Mesenchymal stem cell (in vitro differentiated cells and primary cell): ENCODE data around the gene HOXC4.
A peak's percentile ranks its signal among the peaks of the same experiment; 100 is the strongest.

Experiments used
- DNase-seq: peaks from one replicate; pipeline ENCODE4 v3.0.0-alpha.2; 2013
- H2AFZ ChIP-seq: one replicate; pipeline ENCODE4 v1.6.1; 2013; ENCODE audit warnings: low read depth, mild to moderate bottlenecking, control low read depth, inconsistent platforms, low read length, moderate library complexity
- H2AK5ac ChIP-seq: 2 replicates; pipeline ENCODE4 v1.6.1; 2013; ENCODE audit warnings: low read length, moderate library complexity, mild to moderate bottlenecking, inconsistent platforms; ENCODE audit not compliant: severe bottlenecking
- H2BK120ac ChIP-seq: one replicate; pipeline ENCODE4 v1.6.1; 2013; ENCODE audit warnings: low read depth, mild to moderate bottlenecking, inconsistent platforms, low read length, moderate library complexity
- H2BK12ac ChIP-seq, 2 experiments: one replicate each; pipeline ENCODE4 v1.6.1; 2013; ENCODE audit warnings: inconsistent platforms in 2 of 2, low read length in 2 of 2, mild to moderate bottlenecking in 2 of 2, moderate library complexity in 2 of 2, control low read depth in 1 of 2
- H2BK15ac ChIP-seq: one replicate; pipeline ENCODE4 v1.6.1; 2013; ENCODE audit warnings: mild to moderate bottlenecking, low read depth, inconsistent platforms; ENCODE audit not compliant: poor library complexity, severe bottlenecking
- H2BK5ac ChIP-seq: 2 replicates; pipeline ENCODE4 v1.6.1; 2013; ENCODE audit warnings: low read depth, mild to moderate bottlenecking, low read length, control low read depth, inconsistent platforms; ENCODE audit not compliant: poor library complexity, severe bottlenecking
- H3K14ac ChIP-seq, 2 experiments: one replicate each; pipeline ENCODE4 v1.6.1; 2013; ENCODE audit warnings: inconsistent platforms in 2 of 2, low read length in 2 of 2, control low read depth in 1 of 2, mild to moderate bottlenecking in 1 of 2, moderate library complexity in 1 of 2
- H3K18ac ChIP-seq, 2 experiments: one replicate each; pipeline ENCODE4 v1.6.1; 2013; ENCODE audit warnings: inconsistent platforms in 2 of 2, low read length in 2 of 2, control low read depth in 1 of 2, low read depth in 1 of 2, mild to moderate bottlenecking in 1 of 2
- H3K23ac ChIP-seq, 2 experiments: one replicate each; pipeline ENCODE4 v1.6.1; 2013; ENCODE audit warnings: inconsistent platforms in 2 of 2, low read length in 2 of 2, mild to moderate bottlenecking in 2 of 2, moderate library complexity in 2 of 2, control low read depth in 1 of 2
- H3K27ac ChIP-seq: 2 replicates; pipeline ENCODE4 v1.5.1; 2013; ENCODE audit warnings: mild to moderate bottlenecking, moderate library complexity, low read length, control low read depth, inconsistent platforms; ENCODE audit not compliant: poor library complexity, severe bottlenecking
- H3K27me3 ChIP-seq, 2 experiments: 2 replicates each; pipeline versions ENCODE4 v1.6.1 to v1.7.0; 2013; ENCODE audit warnings: low read length in 2 of 2, mild to moderate bottlenecking in 2 of 2, moderate library complexity in 2 of 2, control low read depth in 1 of 2, inconsistent platforms in 1 of 2; ENCODE audit not compliant: control insufficient read depth in 1 of 2, insufficient read depth in 1 of 2
- H3K36me3 ChIP-seq, 2 experiments: 2 replicates each; pipeline versions ENCODE4 v1.6.1 to v1.7.0; 2013; ENCODE audit warnings: low read length in 2 of 2, control low read depth in 1 of 2, inconsistent platforms in 1 of 2, low read depth in 1 of 2, mild to moderate bottlenecking in 1 of 2; ENCODE audit not compliant: insufficient read depth in 2 of 2, control insufficient read depth in 1 of 2
- H3K4ac ChIP-seq, 2 experiments: one replicate each; pipeline ENCODE4 v1.6.1; 2013; ENCODE audit warnings: inconsistent platforms in 2 of 2, low read length in 2 of 2, mild to moderate bottlenecking in 2 of 2, moderate library complexity in 2 of 2, control low read depth in 1 of 2, low read depth in 1 of 2
- H3K4me1 ChIP-seq: 2 replicates; pipeline ENCODE4 v1.6.1; 2013; ENCODE audit warnings: low read depth, low read length, control low read depth; ENCODE audit not compliant: control insufficient read depth, insufficient read depth
- H3K4me2 ChIP-seq: 2 replicates; pipeline ENCODE4 v1.6.1; 2013; ENCODE audit warnings: low read length, mild to moderate bottlenecking, inconsistent platforms; ENCODE audit not compliant: poor library complexity, severe bottlenecking
- H3K4me3 ChIP-seq, 2 experiments: 2 replicates each; pipeline versions ENCODE4 v1.5.1 to v1.7.0; 2013; ENCODE audit warnings: low read length in 2 of 2, mild to moderate bottlenecking in 2 of 2, control low read depth in 1 of 2, low read depth in 1 of 2; ENCODE audit not compliant: insufficient read depth in 1 of 2
- H3K79me1 ChIP-seq: replicated peaks from 2 replicates; pipeline ENCODE4 v1.6.1; 2013; ENCODE audit warnings: mild to moderate bottlenecking, control low read depth, low read length, inconsistent platforms; ENCODE audit not compliant: poor library complexity, severe bottlenecking
- H3K9ac ChIP-seq: 2 replicates; pipeline ENCODE4 v1.7.0; 2013; ENCODE audit warnings: mild to moderate bottlenecking, low read length, moderate library complexity
- H3K9me3 ChIP-seq: 2 replicates; pipeline ENCODE4 v1.7.0; 2013; ENCODE audit warnings: mild to moderate bottlenecking, low read length; ENCODE audit not compliant: control insufficient read depth
- H4K8ac ChIP-seq: one replicate; pipeline ENCODE4 v1.6.1; 2013; ENCODE audit warnings: inconsistent platforms, mild to moderate bottlenecking, low read length, moderate library complexity
- H4K91ac ChIP-seq: one replicate; pipeline ENCODE4 v1.6.1; 2013; ENCODE audit warnings: mild to moderate bottlenecking, low read length, inconsistent platforms
- WGBS: methylation state at CpG from one replicate; pipeline ENCODE4 v1.1.7; 2013; ENCODE audit warnings: mixed read lengths; 5-methylcytosine and 5-hydroxymethylcytosine counted together

The HOXC4 gene

DNA sequence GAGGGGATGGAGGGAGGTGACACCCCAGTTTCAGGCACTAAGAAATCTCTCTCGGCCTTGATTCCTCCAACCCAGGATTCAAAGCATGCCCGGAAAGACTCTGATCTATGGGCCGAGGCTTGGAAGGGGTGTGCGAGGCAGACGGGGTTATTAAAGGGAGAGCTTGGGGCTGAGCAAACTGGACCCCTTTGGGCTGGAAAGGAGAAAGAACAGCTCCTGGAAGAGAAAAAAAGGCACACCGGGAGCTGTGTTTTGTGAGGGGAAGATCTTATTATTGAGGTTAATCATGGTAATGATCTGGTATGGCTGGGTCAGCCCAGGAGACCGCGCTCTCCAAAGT, 5.7 kb upstream of the HOXC4 start:
- no peak overlapping the region for H2BK15ac ChIP-seq
- no peak overlapping the region for H3K9ac ChIP-seq
- no peak overlapping the region for H3K14ac ChIP-seq
- no peaks in the 10 kb centered on the region for H3K9me3 ChIP-seq
- no peak overlapping the region for H4K91ac ChIP-seq
- H3K4me2 ChIP-seq = no peak overlapping the region
- H3K4ac ChIP-seq = no peak overlapping the region
- peaks cover 53% of the 10 kb centered on the region for H3K79me1 ChIP-seq
- H3K18ac ChIP-seq = no peak overlapping the region
- DNase-seq = no peak
- H2BK5ac ChIP-seq = no peak overlapping the region
- no peak overlapping the region for H2AFZ ChIP-seq
- H2BK120ac ChIP-seq = no peak overlapping the region
- no peak overlapping the region for H4K8ac ChIP-seq
- H3K27ac ChIP-seq = no peak overlapping the region
- no peak overlapping the region for H2AK5ac ChIP-seq
- 74% methylated on average over 8 of the region's 8 CpGs for WGBS
- no peak overlapping the region for H2BK12ac ChIP-seq
- no peak overlapping the region for H3K4me3 ChIP-seq
- H3K4me1 ChIP-seq = peaks cover 13% of the 10 kb centered on the region
- H3K27me3 ChIP-seq = peaks cover 0 to 54% of the 10 kb centered on the region in 2 experiments
- H3K23ac ChIP-seq = no peak overlapping the region
- peaks cover 5 to 14% of the 10 kb centered on the region in 2 experiments for H3K36me3 ChIP-seq

DNA sequence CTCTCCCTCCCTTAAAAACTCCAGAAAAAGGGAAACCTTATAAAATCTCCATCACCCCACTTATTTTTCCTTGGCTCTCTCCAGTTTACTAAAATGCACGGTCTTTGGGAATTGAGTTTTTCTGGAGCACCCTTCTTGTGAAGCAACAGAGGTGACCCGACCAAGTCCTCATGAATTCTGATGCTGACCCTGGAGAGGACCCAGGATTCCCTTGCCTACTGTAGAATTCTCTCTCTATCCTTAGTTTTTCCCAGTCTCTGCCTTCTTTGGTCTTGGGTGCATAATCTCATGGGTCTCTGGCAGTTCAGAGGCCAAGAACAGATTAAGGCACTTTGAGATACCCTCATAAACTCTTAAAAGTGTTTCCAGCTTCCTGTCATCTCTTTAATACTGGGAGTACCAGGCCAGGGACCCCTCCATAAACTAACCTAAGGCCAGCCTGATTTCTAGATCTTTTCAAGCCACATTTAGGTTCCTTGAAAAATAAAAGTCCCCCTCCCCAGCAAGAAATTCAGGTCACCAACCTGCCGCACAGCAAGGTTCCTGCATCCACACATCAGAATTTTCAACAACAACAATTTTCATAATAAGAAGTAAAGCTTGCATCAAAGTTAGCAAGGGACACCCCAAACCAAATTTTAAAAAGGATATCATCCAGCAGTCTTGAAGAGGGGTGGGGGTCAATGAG, 5.1 kb upstream of the HOXC4 start:
- Histone ChIP-seq H3K4ac (no peak overlapping the region), H2AFZ (no peak overlapping the region), H3K27me3 (peaks cover 0 to 54% of the 10 kb centered on the region in 2 experiments), H2BK5ac (no peak overlapping the region), H3K4me2 (no peak overlapping the region), H3K36me3 (peaks cover 7 to 20% of the 10 kb centered on the region in 2 experiments), H3K9ac (no peak overlapping the region), H2AK5ac (no peak overlapping the region), H3K79me1 (peaks cover 58% of the 10 kb centered on the region), H2BK15ac (no peak overlapping the region), H3K18ac (no peak overlapping the region), H4K91ac (no peak overlapping the region), H3K14ac (no peak overlapping the region), H2BK12ac (no peak overlapping the region), H3K4me3 (no peak overlapping the region), H2BK120ac (no peak overlapping the region), H3K9me3 (no peaks in the 10 kb centered on the region), H3K4me1 (peaks cover 14% of the 10 kb centered on the region), H3K23ac (no peak overlapping the region), H4K8ac (no peak overlapping the region), H3K27ac (no peak overlapping the region)
- no peak for DNase-seq
- 72% methylated on average over 3 of the region's 3 CpGs for WGBS

DNA sequence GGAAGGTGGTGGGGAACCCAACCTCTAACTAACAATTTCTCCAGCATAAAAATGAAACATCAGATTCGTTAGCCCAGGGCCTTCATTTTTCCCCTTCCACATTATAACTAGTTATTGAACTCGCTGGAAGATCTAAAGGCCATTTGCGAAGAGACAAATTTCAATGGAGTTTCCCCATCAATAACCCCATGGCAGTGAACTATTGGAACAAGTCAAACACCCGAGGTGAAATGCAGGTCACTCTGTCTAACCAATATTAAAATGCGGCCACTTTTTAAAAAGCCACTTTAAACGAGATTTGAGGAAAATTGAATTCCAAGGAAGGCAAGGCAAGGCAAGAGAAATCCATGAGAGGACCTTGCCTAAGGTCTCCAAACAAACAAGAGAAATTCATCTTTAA, 4.5 kb upstream of the HOXC4 start:
- no peak for DNase-seq
- H2BK5ac ChIP-seq = no peak overlapping the region
- no peak overlapping the region for H3K4me3 ChIP-seq
- no peak overlapping the region for H4K91ac ChIP-seq
- no peak overlapping the region for H2AFZ ChIP-seq
- no peak overlapping the region for H3K27ac ChIP-seq
- no peak overlapping the region for H3K4ac ChIP-seq
- H3K14ac ChIP-seq = no peak overlapping the region
- peak overlapping the region; percentile 86 for H3K9ac ChIP-seq
- H3K18ac ChIP-seq = no peak overlapping the region
- no peak overlapping the region for H3K4me2 ChIP-seq
- H2AK5ac ChIP-seq = no peak overlapping the region
- peaks cover 55% of the 10 kb centered on the region for H3K79me1 ChIP-seq
- peaks cover 14% of the 10 kb centered on the region for H3K4me1 ChIP-seq
- H4K8ac ChIP-seq = no peak overlapping the region
- H3K9me3 ChIP-seq = no peaks in the 10 kb centered on the region
- no peak overlapping the region for H2BK120ac ChIP-seq
- 65% methylated on average over 6 of the region's 6 CpGs for WGBS
- no peak overlapping the region for H2BK15ac ChIP-seq
- no peak overlapping the region for H2BK12ac ChIP-seq
- H3K36me3 ChIP-seq = peaks cover 12 to 26% of the 10 kb centered on the region in 2 experiments
- H3K23ac ChIP-seq = no peak overlapping the region
- H3K27me3 ChIP-seq = peaks cover 0 to 54% of the 10 kb centered on the region in 2 experiments

DNA sequence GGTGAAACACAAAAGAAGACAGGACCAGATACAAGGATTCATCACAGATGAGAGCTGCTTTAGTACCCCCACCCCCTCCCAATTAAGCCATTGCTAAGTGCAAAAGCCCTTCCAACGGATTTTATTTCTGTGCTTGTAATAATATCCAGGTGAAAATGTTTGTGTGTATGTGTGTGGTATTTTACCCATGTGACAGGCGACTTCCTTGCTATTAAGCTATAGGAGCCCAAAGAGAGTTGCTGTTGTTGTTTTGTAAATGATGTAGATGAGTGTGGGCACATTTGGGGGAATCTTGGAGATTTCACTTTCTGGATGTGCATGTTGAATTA, 3.2 kb upstream of the HOXC4 start:
- Histone ChIP-seq H3K18ac (no peak overlapping the region), H3K4me3 (peak overlapping the region in 1 of 2 experiments; percentile 71), H4K91ac (no peak overlapping the region), H3K4ac (no peak overlapping the region), H2AK5ac (no peak overlapping the region), H2BK120ac (no peak overlapping the region), H2BK5ac (no peak overlapping the region), H2AFZ (no peak overlapping the region), H3K27ac (no peak overlapping the region), H3K14ac (no peak overlapping the region), H2BK15ac (no peak overlapping the region), H3K9me3 (no peaks in the 10 kb centered on the region), H3K9ac (peak overlapping the region; percentile 86), H3K23ac (no peak overlapping the region), H3K4me1 (peaks cover 14% of the 10 kb centered on the region), H3K4me2 (no peak overlapping the region), H3K79me1 (peaks cover 51% of the 10 kb centered on the region), H2BK12ac (no peak overlapping the region), H3K27me3 (peaks cover 0 to 46% of the 10 kb centered on the region in 2 experiments), H4K8ac (no peak overlapping the region), H3K36me3 (peaks cover 21 to 35% of the 10 kb centered on the region in 2 experiments)
- WGBS = 48% methylated on average over 2 of the region's 2 CpGs
- DNase-seq = no peak
